Spleen (tissue), 11 donors: Measurements from ENCODE around the gene MEIS2. TPM values are rescaled to one million over a fixed set of nuclear protein-coding genes. Genes with fewer than 3 reads are reported as not detected.

ENCODE experiments used
- DNase-seq: peaks from one replicate; pipeline ENCODE4 v3.0.0-alpha.2; 2020
- H3K27ac ChIP-seq, 8 donors: fragments of 200-600 bp; sonication (generic) in 7 of 8; 1 replicate in 4 of 8; 2 replicates in 4 of 8; pipeline versions ENCODE4 v1.5.0 to v1.8.0; 2016 to 2021; ENCODE audit warnings: inconsistent platforms in 4 of 8, mild to moderate bottlenecking in 4 of 8, moderate library complexity in 1 of 8
- H3K27me3 ChIP-seq, 7 donors: fragments of 200-600 bp; sonication (generic) in 6 of 7; replicated peaks in 1 of 7; 1 replicate in 4 of 7; 2 replicates in 3 of 7; pipeline versions ENCODE4 v1.5.0 to v1.8.0; 2016 to 2021; ENCODE audit warnings: inconsistent platforms in 3 of 7, mild to moderate bottlenecking in 1 of 7
- H3K36me3 ChIP-seq, 6 donors: fragments of 200-600 bp; sonication (generic) in 5 of 6; 1 replicate in 4 of 6; 2 replicates in 2 of 6; pipeline versions ENCODE4 v1.5.0 to v1.8.0; 2016 to 2021; ENCODE audit warnings: inconsistent platforms in 2 of 6
- H3K4me1 ChIP-seq, 6 donors: fragments of 200-600 bp; sonication (generic) in 5 of 6; 1 replicate in 3 of 6; 2 replicates in 3 of 6; pipeline versions ENCODE4 v1.5.0 to v1.8.0; 2016 to 2021; ENCODE audit warnings: inconsistent platforms in 3 of 6
- H3K4me3 ChIP-seq, 8 donors: fragments of 200-600 bp; sonication (generic) in 7 of 8; 1 replicate in 4 of 8; 2 replicates in 4 of 8; pipeline versions ENCODE4 v1.5.0 to v1.8.0; 2016 to 2021; ENCODE audit warnings: inconsistent platforms in 4 of 8, mild to moderate bottlenecking in 4 of 8, moderate library complexity in 2 of 8
- H3K9me3 ChIP-seq, 8 donors: fragments of 200-600 bp; sonication (generic) in 7 of 8; 1 replicate in 4 of 8; 2 replicates in 4 of 8; pipeline versions ENCODE4 v1.5.0 to v1.8.0; 2016 to 2021; ENCODE audit warnings: inconsistent platforms in 4 of 8
- CTCF ChIP-seq, 11 experiments: fragments of 200-600 bp in 7 of 11; fragments of 450-650 bp in 4 of 11; sonication (generic) in 4 of 11; IDR thresholded peaks in 8 of 11; conservative IDR thresholded peaks in 3 of 11; 1 replicate in 7 of 11; 2 replicates in 4 of 11; pipeline versions ENCODE4 v1.4.0 to v1.8.0; 2016 to 2021; ENCODE audit warnings: antibody characterized with exemption in 11 of 11, inconsistent platforms in 4 of 11, mild to moderate bottlenecking in 1 of 11
- POLR2A ChIP-seq, 3 donors: fragments of 450-650 bp; IDR thresholded peaks; one replicate each; pipeline ENCODE4 v1.5.1; 2017; ENCODE audit warnings: antibody characterized with exemption in 3 of 3, mild to moderate bottlenecking in 1 of 3
- POLR2AphosphoS5 ChIP-seq, 3 donors: sonication (generic); formaldehyde crosslinking; IDR thresholded peaks; one replicate each; pipeline ENCODE4 v1.5.1; 2017; ENCODE audit warnings: antibody characterized with exemption in 3 of 3
- WGBS, 5 donors: extraction: QIAGEN DNeasy Blood & Tissue Kit in 3 of 5; methylation state at CpG; one replicate each; pipeline versions ENCODE4 v1.1.5 to v1.1.7; 2013 to 2018; 5-methylcytosine and 5-hydroxymethylcytosine counted together
- intact Hi-C: fragments of 100-400 bp; cut with DNase I; formaldehyde crosslinking; loops from one replicate; pipeline ENCODE4 v1.15.0; 2023; ENCODE audit warnings: low total_unique reads
- polyA plus RNA-seq, 3 donors: library from polyadenylated mRNA; stranded (reverse); fragments of 200-250 nt; gene quantifications; one replicate each; pipeline ENCODE4 v1.2.1, GENCODE V29; 2013
- total RNA-seq, 7 donors: library from RNA; depleted of rRNA in 3 of 7; stranded (reverse); fragments of >200 nt in 3 of 7; fragmentation: NEBNext Ultra II Directional in 4 of 7; extraction: Animal tissue kit (Norgen Biotek cat#: 25700) in 4 of 7; gene quantifications; one replicate each; pipeline versions ENCODE4 v1.1.0 to v1.2.1, GENCODE V29; 2016 to 2021
- donor health status: healthy with polysubstance abuse.
- donor health status: DM: no; HTN: no; CAD: no; lungs with moderate emphysema.
- donor health status: DM: no; HTN: no; CAD: no.
- donor health status: Bipolar disorder and iron deficiency.
- donor health status: healthy.
- donor health status: DM: no; HTN: no; CAD: no.
- donor health status: DM: yes; HTN: yes; CAD: no.

Gene MEIS2
- total and polyA plus RNA-seq, 10 donors = 2.6 to 57.2 (median 23.5) TPM

GRCh38 chr15:36925653-36926426 is 174.5 kb downstream of the MEIS2 start:
- Histone ChIP-seq H3K36me3 (no peaks in the 10 kb centered on the region), H3K27ac (peak overlapping the region in 1 of 8 donors; percentile 14), H3K4me3 (no peak overlapping the region), H3K4me1 (peaks cover 0 to 10% (median 3%) of the 10 kb centered on the region in 6 donors), H3K27me3 (no peaks in the 10 kb centered on the region), H3K9me3 (peaks cover 0 to 8% (median 0%) of the 10 kb centered on the region in 8 donors)
- WGBS, 5 donors = 74 to 83% (median 80%) methylated on average over 9 of the region's 9 CpGs
- TF ChIP-seq CTCF (IDR thresholded peaks at IDR 0.05 in 8 of 11, conservative IDR thresholded peaks at IDR 0.05 in 3 of 11) (no peak), POLR2AphosphoS5 (IDR thresholded peaks at IDR 0.05) (no peak), POLR2A (IDR thresholded peaks at IDR 0.05) (no peak)
- DNase-seq = no peak
- intact Hi-C loops = no loop called here

- H3K27me3 ChIP-seq = no peaks in the 10 kb centered on the region
- WGBS, 5 donors = 85 to 96% (median 87%) methylated on average over 5 of the region's 5 CpGs
- peaks cover 0 to 8% (median 0%) of the 10 kb centered on the region in 8 donors for H3K9me3 ChIP-seq
- H3K36me3 ChIP-seq = no peaks in the 10 kb centered on the region
- H3K4me3 ChIP-seq = no peak overlapping the region
- intact Hi-C loops = no loop called here
- TF ChIP-seq POLR2AphosphoS5 (IDR thresholded peaks at IDR 0.05) = no peak
- peaks cover 0 to 10% (median 3%) of the 10 kb centered on the region in 6 donors for H3K4me1 ChIP-seq
- DNase-seq = no peak
- no peak overlapping the region for H3K27ac ChIP-seq
Observed at GRCh38 chr15:36925049-36925448, 175.3 kb downstream of the MEIS2 start.

- Histone ChIP-seq H3K4me3 (no peak overlapping the region), H3K4me1 (peaks cover 0 to 10% (median 3%) of the 10 kb centered on the region in 6 donors), H3K36me3 (no peaks in the 10 kb centered on the region), H3K9me3 (no peaks in the 10 kb centered on the region), H3K27me3 (no peaks in the 10 kb centered on the region), H3K27ac (no peak overlapping the region)
- TF ChIP-seq POLR2AphosphoS5 (IDR thresholded peaks at IDR 0.05) (no peak), CTCF (IDR thresholded peaks at IDR 0.05 in 8 of 11, conservative IDR thresholded peaks at IDR 0.05 in 3 of 11) (no peak), POLR2A (IDR thresholded peaks at IDR 0.05) (no peak)
- 77 to 88% (median 85%) methylated on average over 4 of the region's 4 CpGs for WGBS, 5 donors
- intact Hi-C loops = no loop called here
- no peak for DNase-seq
Observed at GRCh38 chr15:36924034-36924433, 176.3 kb downstream of the MEIS2 start.

GRCh38 chr15:36921484-36922091 is 178.8 kb downstream of the MEIS2 start:
- 57 to 72% (median 65%) methylated on average over 9 of the region's 9 CpGs for WGBS, 5 donors
- Histone ChIP-seq H3K27me3 (no peaks in the 10 kb centered on the region), H3K4me1 (peaks cover 0 to 10% (median 2%) of the 10 kb centered on the region in 6 donors), H3K36me3 (no peaks in the 10 kb centered on the region), H3K4me3 (no peak overlapping the region), H3K9me3 (no peaks in the 10 kb centered on the region), H3K27ac (peak overlapping the region in 6 of 8 donors; percentile 16 to 72 (median 45))
- no peak for DNase-seq
- no peak for TF ChIP-seq POLR2A (IDR thresholded peaks at IDR 0.05)
- TF ChIP-seq POLR2AphosphoS5 (IDR thresholded peaks at IDR 0.05) = peak in 1 of 3 donors; percentile 45
- intact Hi-C loops = no loop called here
